Epithelial cell of proximal tubule (primary cell): ENCODE data around the gene WDR91. TPM values are rescaled to one million over a fixed set of nuclear protein-coding genes. Genes with fewer than 3 reads are reported as not detected.

ENCODE experiments used
- DNase-seq: peaks from one replicate; pipeline ENCODE4 v3.0.0-alpha.2; 2011; ENCODE audit warnings: low read depth
- H3K4me3 ChIP-seq: 2 replicates; pipeline ENCODE4 v1.5.1; 2011; ENCODE audit warnings: low read depth, mild to moderate bottlenecking, low read length
- CTCF ChIP-seq: conservative IDR thresholded peaks from 2 replicates; pipeline ENCODE4 v1.5.1; 2012; ENCODE audit warnings: low read depth, mild to moderate bottlenecking, low read length
- total RNA-seq: library from RNA; depleted of rRNA; stranded (reverse); fragments of >200 nt; gene quantifications from 2 replicates; pipeline ENCODE4 v1.2.3, GENCODE V29; 2015

WDR91 gene
- total RNA-seq, 1 donor from 2014 or later: 8.7 TPM

DNA sequence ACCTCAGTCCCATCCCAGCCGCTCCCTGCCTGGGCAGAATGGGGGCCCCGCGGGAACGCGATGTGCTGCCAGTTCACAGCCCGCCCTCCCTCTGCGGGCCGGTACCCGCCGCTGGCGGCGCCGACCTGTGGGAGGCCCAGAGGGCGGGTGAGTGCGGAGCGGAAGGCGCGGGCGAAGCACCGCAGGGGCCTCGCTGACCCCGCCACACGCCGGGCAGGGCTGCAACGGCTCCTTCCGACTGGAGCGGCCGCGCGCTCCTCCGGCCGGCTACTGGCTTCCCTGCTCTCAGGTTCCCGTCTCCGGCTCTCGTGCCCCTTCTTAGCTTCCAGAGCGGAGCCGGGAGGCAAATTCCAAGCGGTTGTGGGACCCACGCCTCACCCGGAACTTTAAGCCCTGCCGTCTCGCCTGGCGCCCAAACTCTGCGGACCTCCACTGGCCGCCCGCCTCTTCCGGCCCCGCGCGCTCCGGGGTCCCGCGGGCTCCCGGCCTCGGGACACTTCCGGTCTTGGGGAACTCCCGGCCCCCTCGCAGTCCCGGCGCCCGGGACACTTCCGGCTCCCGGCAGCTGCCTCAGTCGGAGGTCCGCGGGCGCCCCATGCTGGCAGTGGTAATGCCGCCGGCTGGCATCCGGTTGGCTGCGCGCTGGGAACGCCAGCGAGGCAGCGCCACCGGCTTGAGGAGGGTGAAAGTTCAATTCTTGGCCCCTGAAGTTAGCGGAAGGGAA lies 40.9 kb downstream of the WDR91 start, which contains the start of gene CYREN:
TSS of gene CYREN (minus strand) at position 434 of the 724 bp plus-strand sequence. CDS start 1,785 bp downstream, outside the sequence.
- peak within 1 kb of the TSS; percentile 93 for H3K4me3 ChIP-seq
- DNase-seq: peak; percentile 74
- TF ChIP-seq CTCF: peak; percentile 63

DNA sequence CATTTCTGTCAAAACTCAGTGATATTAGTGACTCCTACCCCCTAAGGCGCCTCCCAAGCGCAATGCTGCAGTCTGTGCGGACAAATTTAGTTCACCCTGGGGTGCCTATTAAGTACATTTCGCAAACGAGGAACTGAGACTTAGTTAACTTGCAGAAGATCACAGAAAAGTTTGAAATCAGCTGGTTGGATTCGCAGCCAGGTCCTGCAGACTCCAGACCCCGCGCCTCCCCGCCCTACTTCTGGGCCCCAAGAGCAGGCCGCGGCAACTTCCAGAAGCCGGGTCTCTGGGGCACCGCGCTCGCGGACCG lies 41.4 kb downstream of the WDR91 start:
- TF ChIP-seq CTCF: no peak
- no peak for DNase-seq
- H3K4me3 ChIP-seq: peak overlapping the region; percentile 93

- TF ChIP-seq CTCF: peak; percentile 79
- H3K4me3 ChIP-seq: peak overlapping the region; percentile 93
- no peak for DNase-seq
Measured at GRCh38 chr7:135169141-135169963, 42.0 kb downstream of the WDR91 start.

GRCh38 chr7:135168489-135169140 lies 42.7 kb downstream of the WDR91 start:
- TF ChIP-seq CTCF: no peak
- no peak for DNase-seq
- peak overlapping the region; percentile 93 for H3K4me3 ChIP-seq

- peak overlapping the region; percentile 93 for H3K4me3 ChIP-seq
- no peak for TF ChIP-seq CTCF
- DNase-seq: no peak
Measured at GRCh38 chr7:135168001-135168400, 43.3 kb downstream of the WDR91 start.

GRCh38 chr7:135167365-135167917 lies 43.9 kb downstream of the WDR91 start:
- peak overlapping the region; percentile 18 for H3K4me3 ChIP-seq
- TF ChIP-seq CTCF: no peak
- no peak for DNase-seq
